MM.1S (cell line): ENCODE measurements around the gene ARHGEF26.

Source experiments
- CTCF ChIP-seq: fragments of 300-600 bp; sonication (generic); IDR thresholded peaks from 2 replicates; pipeline ENCODE4 v1.5.1; 2016; ENCODE audit warnings: antibody characterized with exemption, low read length, mixed read lengths
- EZH2 ChIP-seq: fragments of 300-600 bp; sonication (generic); optimal IDR thresholded peaks from 2 replicates; pipeline ENCODE3; 2017; ENCODE audit warnings: low read depth, mild to moderate bottlenecking, antibody characterized with exemption, low read length, mixed read lengths
- EZH2phosphoT487 ChIP-seq: fragments of 300-600 bp; sonication (generic); IDR thresholded peaks from 2 replicates; pipeline ENCODE4 v1.6.1; 2018; ENCODE audit warnings: antibody characterized with exemption, low read length

GRCh38 chr3:154285221-154285620 lies 164.0 kb downstream of the ARHGEF26 start:
- TF ChIP-seq EZH2phosphoT487 (no peak), CTCF (no peak), EZH2 (no peak)
